Measurements from ENCODE around the gene TMEM117.

DNA sequence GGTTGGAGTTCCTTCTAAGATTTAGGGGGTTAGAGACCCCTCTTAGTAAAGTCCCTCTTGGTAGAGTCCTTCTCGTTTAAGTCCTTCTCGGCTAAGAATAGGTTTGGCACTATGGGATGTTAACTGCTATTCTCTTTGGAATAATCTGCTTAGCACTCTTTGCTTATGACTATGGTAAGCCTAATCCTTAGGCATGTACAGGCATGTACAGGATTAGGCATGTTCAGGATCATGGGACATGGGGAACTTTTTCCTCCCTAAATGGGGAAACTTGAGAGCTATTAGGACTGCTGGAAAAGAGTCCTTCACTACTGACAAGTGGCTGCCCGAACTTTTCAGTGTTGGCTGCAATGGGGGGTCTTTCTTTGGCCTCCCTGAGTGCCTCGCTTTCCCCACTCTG lies 193.3 kb downstream of the TMEM117 start:
- no peak for TF ChIP-seq POLR2AphosphoS5 (IDR thresholded peaks at IDR 0.05; ENCODE audit: low read depth, low read length)
- TF ChIP-seq POLR2A (IDR thresholded peaks at IDR 0.05; ENCODE audit: low read depth, low read length): no peak
- TF ChIP-seq TAF1 (IDR thresholded peaks at IDR 0.05; ENCODE audit: borderline replicate concordance, low read depth, low read length): no peak

All from GM12892 (cell line).